IPS DF 6.9 (cell line): Measurements from ENCODE around the gene VKORC1.
"Not testable (repeated sequence)": the region's sequence is repeated elsewhere in the genome, so short reads cannot be mapped to it uniquely, and the experiment has no call there.

Experiments used
- DNase-seq: peaks from one replicate; pipeline ENCODE4 v3.0.0-alpha.2; 2013; ENCODE audit warnings: low read depth, low spot score
- H3K27ac ChIP-seq: one replicate; pipeline ENCODE4 v1.5.1; 2013; ENCODE audit warnings: low read length, control low read depth
- H3K27me3 ChIP-seq: 2 replicates; pipeline ENCODE4 v1.6.1; 2013; ENCODE audit warnings: mild to moderate bottlenecking, low read length; ENCODE audit not compliant: control insufficient read depth, insufficient read depth
- H3K36me3 ChIP-seq: 2 replicates; pipeline ENCODE4 v1.6.1; 2013; ENCODE audit warnings: low read length; ENCODE audit not compliant: control insufficient read depth, insufficient read depth
- H3K4me1 ChIP-seq: 2 replicates; pipeline ENCODE4 v1.6.1; 2013; ENCODE audit warnings: low read length; ENCODE audit not compliant: control insufficient read depth, insufficient read depth
- H3K4me3 ChIP-seq: 2 replicates; pipeline ENCODE4 v1.5.1; 2013; ENCODE audit warnings: mild to moderate bottlenecking, low read length
- H3K9me3 ChIP-seq: 2 replicates; pipeline ENCODE4 v1.6.1; 2013; ENCODE audit warnings: low read length, inconsistent platforms; ENCODE audit not compliant: control insufficient read depth, insufficient read depth
- WGBS: extraction: QIAGEN DNeasy Blood & Tissue Kit; methylation state at CpG from one replicate; pipeline ENCODE4 v1.1.7; 2013; ENCODE audit warnings: mixed read lengths, missing lambda C conversion rate; ENCODE audit not compliant: insufficient read length, insufficient coverage; 5-methylcytosine and 5-hydroxymethylcytosine counted together

Gene VKORC1

DNA sequence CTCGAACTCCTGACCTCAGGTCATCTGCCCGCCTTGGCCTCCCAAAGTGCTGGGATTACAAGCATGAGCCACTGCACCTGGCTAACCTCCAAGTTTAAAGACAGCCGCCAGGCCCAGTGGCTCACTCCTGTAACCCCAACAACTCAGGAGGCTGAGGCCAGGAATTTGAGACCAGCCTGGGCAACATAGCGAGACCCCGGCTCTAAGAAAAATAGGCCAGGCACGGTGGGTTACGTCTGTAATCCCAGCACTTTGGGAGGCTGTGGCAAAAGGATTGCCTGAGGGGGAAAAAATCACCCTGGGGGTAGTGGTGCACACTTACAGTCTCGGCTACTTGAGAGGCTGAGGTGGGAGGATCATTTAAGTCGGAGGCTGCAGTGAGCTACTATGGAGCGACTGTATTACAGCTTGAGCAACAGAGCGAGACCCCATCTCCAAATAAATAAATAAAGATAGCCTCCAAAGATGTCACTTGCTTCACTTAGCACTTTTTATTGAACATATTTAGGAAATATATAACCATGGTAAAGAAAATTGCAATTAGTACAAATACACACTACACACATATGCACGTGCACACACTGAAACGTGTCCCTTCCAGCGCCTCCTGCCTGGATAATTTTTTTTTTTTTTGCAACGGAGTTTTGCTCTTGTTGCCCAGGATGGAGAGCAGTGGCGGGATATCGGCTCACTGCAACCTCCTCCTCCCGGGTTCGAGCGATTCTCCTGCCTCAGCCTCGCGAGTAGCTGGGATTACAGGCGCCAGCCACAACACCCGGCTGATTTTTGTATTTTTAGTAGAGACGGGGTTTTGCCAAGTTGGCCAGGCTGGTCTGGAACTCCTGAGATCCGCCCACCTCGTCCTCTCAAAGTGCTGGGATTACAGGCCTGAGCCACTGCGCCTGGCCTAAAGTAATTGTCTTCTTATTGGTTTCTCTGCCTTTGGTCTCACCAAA lies 12.2 kb upstream of the VKORC1 start:
- DNase-seq: no peak
- no peak overlapping the region for H3K4me3 ChIP-seq
- H3K27ac ChIP-seq: no peak overlapping the region
- no peaks in the 10 kb centered on the region for H3K27me3 ChIP-seq
- H3K36me3 ChIP-seq: no peaks in the 10 kb centered on the region; the same call in 1 of the 2 replicates
- H3K9me3 ChIP-seq: no peaks in the 10 kb centered on the region
- H3K4me1 ChIP-seq: peaks cover 4% of the 10 kb centered on the region
- no CpG with 5 or more reads among the region's 28 CpGs for WGBS

DNA sequence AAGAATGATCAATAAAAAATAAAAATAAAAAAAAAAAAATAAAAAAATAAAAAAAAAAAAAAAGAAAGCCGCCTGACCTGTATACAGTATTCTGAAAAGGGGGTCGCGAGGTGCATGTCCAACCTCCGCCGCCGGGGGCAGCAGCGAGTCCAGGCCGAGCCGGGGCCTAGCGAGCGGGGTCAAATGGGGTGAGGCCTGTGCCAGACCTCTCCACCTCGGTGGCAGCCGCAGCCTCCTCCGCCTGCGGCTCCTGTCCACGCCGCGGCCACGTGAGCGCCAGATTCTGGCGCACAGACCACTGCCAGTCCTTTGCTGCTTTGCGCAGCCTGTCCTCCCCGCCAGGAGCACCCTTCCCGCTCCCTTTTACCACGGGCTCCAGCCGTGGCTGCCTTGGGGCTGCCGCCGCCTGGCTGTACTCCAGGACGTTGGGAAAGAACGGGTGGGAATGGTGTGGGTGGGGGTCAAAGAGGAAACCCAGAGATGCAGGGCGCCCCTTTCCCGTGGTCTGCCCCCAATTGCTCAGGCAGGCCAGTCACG lies 11.1 kb upstream of the VKORC1 start:
- Histone ChIP-seq H3K9me3 (no peaks in the 10 kb centered on the region), H3K4me3 (no peak overlapping the region), H3K4me1 (peaks cover 4% of the 10 kb centered on the region), H3K36me3 (no peaks in the 10 kb centered on the region; the same call in 1 of the 2 replicates), H3K27me3 (no peaks in the 10 kb centered on the region), H3K27ac (no peak overlapping the region)
- no CpG with 5 or more reads among the region's 33 CpGs for WGBS
- peak; percentile 50 for DNase-seq

- not testable (repeated sequence) for DNase-seq, H3K27me3 ChIP-seq, H3K4me3 ChIP-seq, H3K36me3 ChIP-seq, H3K4me1 ChIP-seq, H3K27ac ChIP-seq, H3K9me3 ChIP-seq
- no CpG with 5 or more reads among the region's 13 CpGs for WGBS
Measured at GRCh38 chr16:31100876-31101641, 6.5 kb upstream of the VKORC1 start.

GRCh38 chr16:31099860-31100638 lies 5.5 kb upstream of the VKORC1 start:
- H3K36me3 ChIP-seq: no peaks in the 10 kb centered on the region
- DNase-seq: no peak
- H3K9me3 ChIP-seq: no peaks in the 10 kb centered on the region
- no CpG with 5 or more reads among the region's 4 CpGs for WGBS
- H3K4me3 ChIP-seq: no peak overlapping the region
- no peak overlapping the region for H3K27ac ChIP-seq
- H3K4me1 ChIP-seq: no peaks in the 10 kb centered on the region
- no peaks in the 10 kb centered on the region for H3K27me3 ChIP-seq

DNA sequence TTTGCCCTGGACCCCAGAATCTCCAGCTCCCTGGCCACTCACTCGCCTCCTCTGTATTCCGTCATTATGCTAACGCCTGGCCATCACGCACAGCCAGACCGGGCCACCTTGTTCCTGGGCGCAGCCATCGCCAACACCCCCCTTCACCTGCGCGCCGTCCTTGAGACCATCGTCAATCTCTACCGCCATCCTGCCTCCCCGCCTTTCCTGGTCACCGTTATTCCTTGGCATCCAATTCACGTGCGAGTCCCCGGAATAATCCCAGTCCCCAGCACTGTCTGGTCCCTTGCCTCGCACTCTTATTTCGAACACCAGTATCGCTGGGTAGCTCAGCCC lies 541 bp downstream of the VKORC1 start:
- Histone ChIP-seq H3K36me3 (peaks cover 10% of the 10 kb centered on the region; the same call in 1 of the 2 replicates), H3K4me1 (peaks cover 2% of the 10 kb centered on the region; the same call in 1 of the 2 replicates), H3K27me3 (no peaks in the 10 kb centered on the region), H3K4me3 (peak overlapping the region; percentile 72), H3K9me3 (no peaks in the 10 kb centered on the region), H3K27ac (no peak overlapping the region)
- no CpG with 5 or more reads among the region's 20 CpGs for WGBS
- no peak for DNase-seq

GRCh38 chr16:31093132-31093703 lies 1.4 kb downstream of the VKORC1 start:
- peaks cover 2% of the 10 kb centered on the region; the same call in 1 of the 2 replicates for H3K4me1 ChIP-seq
- no peak overlapping the region for H3K27ac ChIP-seq
- H3K4me3 ChIP-seq: no peak overlapping the region; the same call in 1 of the 2 replicates
- peaks cover 10% of the 10 kb centered on the region; the same call in 1 of the 2 replicates for H3K36me3 ChIP-seq
- WGBS: no CpG with 5 or more reads among the region's 17 CpGs
- H3K9me3 ChIP-seq: no peaks in the 10 kb centered on the region
- DNase-seq: no peak
- H3K27me3 ChIP-seq: no peaks in the 10 kb centered on the region

DNA sequence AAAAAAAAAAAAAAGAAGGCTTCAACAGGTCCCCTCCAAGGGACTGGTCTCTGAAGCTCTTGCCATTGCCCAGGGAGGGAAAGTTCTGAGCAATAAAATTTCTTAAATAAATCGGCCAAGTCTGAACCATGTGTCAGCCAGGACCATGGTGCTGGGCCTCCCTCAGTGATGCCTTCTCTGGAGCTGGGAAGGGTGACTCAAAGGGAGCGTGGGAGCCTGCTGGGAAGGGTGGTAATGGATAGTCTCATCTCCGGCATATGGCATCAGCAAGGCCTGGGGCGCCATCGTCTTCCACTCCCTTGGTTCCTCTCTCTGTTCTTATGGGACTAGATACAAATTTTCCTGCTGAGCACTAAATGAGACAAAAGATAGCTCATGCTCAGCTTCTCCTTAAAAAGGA lies 2.3 kb downstream of the VKORC1 start:
- WGBS: no CpG with 5 or more reads among the region's 5 CpGs
- Histone ChIP-seq H3K4me1 (peaks cover 2% of the 10 kb centered on the region; the same call in 1 of the 2 replicates), H3K27me3 (no peaks in the 10 kb centered on the region), H3K9me3 (no peaks in the 10 kb centered on the region), H3K4me3 (no peak overlapping the region), H3K36me3 (peaks cover 10% of the 10 kb centered on the region; the same call in 1 of the 2 replicates), H3K27ac (no peak overlapping the region)
- DNase-seq: no peak

DNA sequence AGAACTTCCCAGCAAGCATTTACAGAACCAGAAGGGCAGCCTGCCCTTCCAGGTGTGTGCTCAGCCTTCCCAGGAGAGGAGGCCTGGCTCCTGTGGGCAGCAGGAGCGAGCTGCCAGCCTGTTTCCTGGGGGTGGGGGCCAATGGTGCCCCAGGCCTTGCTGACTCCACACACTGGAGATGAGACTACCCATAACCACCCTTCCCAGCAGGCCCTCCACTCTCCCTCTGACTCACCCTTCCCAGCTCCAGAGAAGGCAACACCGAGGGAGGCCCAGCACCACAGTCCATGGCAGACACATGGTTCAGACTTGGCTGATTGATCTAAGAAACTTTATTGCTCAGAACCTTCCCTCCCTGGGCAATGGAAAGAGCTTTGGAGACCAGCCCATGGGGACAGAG lies 4.1 kb downstream of the VKORC1 start:
- H3K36me3 ChIP-seq: peaks cover 10% of the 10 kb centered on the region; the same call in 1 of the 2 replicates
- H3K9me3 ChIP-seq: no peaks in the 10 kb centered on the region
- H3K4me1 ChIP-seq: peaks cover 2% of the 10 kb centered on the region; the same call in 1 of the 2 replicates
- no peaks in the 10 kb centered on the region for H3K27me3 ChIP-seq
- no peak overlapping the region for H3K27ac ChIP-seq
- no peak overlapping the region for H3K4me3 ChIP-seq
- DNase-seq: no peak
- WGBS: no CpG with 5 or more reads among the region's 2 CpGs

GRCh38 chr16:31089199-31089598 lies 5.4 kb downstream of the VKORC1 start:
- DNase-seq: no peak
- WGBS: no CpG with 5 or more reads among the region's 8 CpGs
- H3K36me3 ChIP-seq: peaks cover 13% of the 10 kb centered on the region
- no peaks in the 10 kb centered on the region for H3K27me3 ChIP-seq
- H3K9me3 ChIP-seq: no peaks in the 10 kb centered on the region
- H3K27ac ChIP-seq: no peak overlapping the region
- no peak overlapping the region for H3K4me3 ChIP-seq
- peaks cover 2% of the 10 kb centered on the region; the same call in 1 of the 2 replicates for H3K4me1 ChIP-seq
